ENCODE data around the gene VANGL2.

VANGL2 gene

GRCh38 chr1:160366731-160367515 is 33.4 kb upstream of the VANGL2 start, which contains the start of gene NHLH1:
TSS of gene NHLH1 (plus strand) at chr1:160367071. CDS start at chr1:160370732, 3,661 bp downstream.
- H3K9me3 ChIP-seq (ENCODE audit: severe bottlenecking), result no peaks in the 10 kb centered on the region
- TF ChIP-seq CTCF (IDR thresholded peaks at IDR 0.05; ENCODE audit: low read depth, low read length), result no peak
- peak; percentile 88 for DNase-seq
- H3K27ac ChIP-seq, result peak within 1 kb of the TSS; percentile 99
- peak within 1 kb of the TSS; percentile 66 for H3K4me3 ChIP-seq (ENCODE audit: low read depth, low read length)
- H3K36me3 ChIP-seq, result peaks cover 8% of the 10 kb centered on the region
- H3K27me3 ChIP-seq (ENCODE audit: insufficient read depth, low read depth, severe bottlenecking), result no peaks in the 10 kb centered on the region

DNA sequence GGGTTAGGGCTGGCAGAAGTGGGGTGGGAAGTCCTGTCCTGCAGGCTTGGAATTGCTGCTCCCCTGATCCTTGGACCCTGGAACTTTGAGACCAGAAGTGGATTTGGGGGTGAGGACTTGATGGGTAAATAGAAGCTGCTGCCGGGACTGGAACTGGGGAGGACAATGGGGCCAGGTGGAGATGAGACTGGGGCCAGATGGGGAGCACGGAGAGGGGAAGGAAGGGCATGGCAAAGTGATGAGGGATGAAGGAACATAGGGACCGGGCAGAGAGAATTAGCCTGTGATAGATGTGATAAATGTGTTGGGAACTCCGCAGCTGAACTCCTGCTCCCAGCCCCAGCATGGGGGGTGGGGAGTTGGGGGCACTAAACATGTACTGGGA is 32.9 kb upstream of the VANGL2 start:
- Histone ChIP-seq H3K36me3 (peaks cover 8% of the 10 kb centered on the region), H3K27ac (peak overlapping the region; percentile 71), H3K9me3 (ENCODE audit: severe bottlenecking) (no peaks in the 10 kb centered on the region), H3K27me3 (ENCODE audit: insufficient read depth, low read depth, severe bottlenecking) (no peaks in the 10 kb centered on the region), H3K4me3 (ENCODE audit: low read depth, low read length) (peak overlapping the region; percentile 66)
- TF ChIP-seq CTCF (IDR thresholded peaks at IDR 0.05; ENCODE audit: low read depth, low read length), result no peak
- no peak for DNase-seq

DNA sequence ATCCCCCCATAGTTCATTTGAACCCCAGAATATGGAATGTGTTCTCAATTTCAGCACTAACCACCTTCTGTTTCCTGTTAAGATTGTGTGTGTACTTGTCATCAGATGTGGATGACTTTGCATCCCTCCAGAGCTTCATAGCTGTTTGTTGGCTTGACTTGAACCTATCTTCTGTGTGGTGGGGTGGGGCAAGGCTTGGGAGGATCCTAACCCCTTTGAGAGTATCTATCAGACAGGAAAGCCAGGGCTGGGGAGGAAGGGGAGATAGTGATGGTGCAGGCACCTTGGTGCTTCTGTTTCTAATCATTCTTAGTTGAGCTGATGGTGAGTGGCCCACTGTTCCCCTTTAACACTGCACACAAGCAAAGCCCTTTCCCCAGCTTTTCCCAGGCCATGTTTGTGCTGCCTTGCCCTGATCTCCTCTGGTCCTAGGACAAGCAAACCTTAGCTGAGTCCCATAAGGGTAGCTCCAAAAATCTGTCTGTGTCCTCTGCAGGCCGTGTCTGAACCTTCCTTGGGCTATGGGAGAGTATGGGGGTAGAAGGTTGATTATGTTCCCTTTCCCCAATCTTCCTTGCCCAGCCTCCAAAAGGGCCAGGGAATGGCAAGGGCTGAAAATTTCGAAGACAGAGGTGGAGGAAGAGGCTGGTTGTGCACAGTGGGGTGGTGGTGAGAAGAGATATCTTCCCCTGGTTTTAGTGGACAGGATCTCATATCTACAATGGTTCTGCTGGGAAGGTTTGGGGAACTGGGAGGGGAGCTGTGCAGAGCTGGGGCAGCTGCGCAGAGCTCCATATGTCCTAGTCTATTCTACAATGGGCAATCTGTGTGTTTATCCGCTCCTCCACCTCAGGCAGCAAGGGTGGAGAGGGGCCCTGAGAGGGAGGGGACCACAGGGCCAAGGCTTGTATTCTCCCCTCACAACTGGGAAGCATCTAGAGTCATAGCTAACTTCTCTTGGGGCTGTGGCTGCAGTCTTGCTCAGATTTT is 32.1 kb upstream of the VANGL2 start:
- DNase-seq, result no peak
- Histone ChIP-seq H3K9me3 (ENCODE audit: severe bottlenecking) (no peaks in the 10 kb centered on the region), H3K4me3 (ENCODE audit: low read depth, low read length) (peak overlapping the region; percentile 66), H3K36me3 (peaks cover 8% of the 10 kb centered on the region), H3K27ac (peak overlapping the region; percentile 71), H3K27me3 (ENCODE audit: insufficient read depth, low read depth, severe bottlenecking) (no peaks in the 10 kb centered on the region)
- TF ChIP-seq CTCF (IDR thresholded peaks at IDR 0.05; ENCODE audit: low read depth, low read length), result no peak

- Histone ChIP-seq H3K9me3 (ENCODE audit: severe bottlenecking) (no peaks in the 10 kb centered on the region), H3K4me3 (ENCODE audit: low read depth, low read length) (no peak overlapping the region), H3K36me3 (peaks cover 8% of the 10 kb centered on the region), H3K27me3 (ENCODE audit: insufficient read depth, low read depth, severe bottlenecking) (no peaks in the 10 kb centered on the region), H3K27ac (no peak overlapping the region)
- DNase-seq, result no peak
- no peak for TF ChIP-seq CTCF (IDR thresholded peaks at IDR 0.05; ENCODE audit: low read depth, low read length)
Observed at GRCh38 chr1:160369087-160369486, 31.3 kb upstream of the VANGL2 start.

DNA sequence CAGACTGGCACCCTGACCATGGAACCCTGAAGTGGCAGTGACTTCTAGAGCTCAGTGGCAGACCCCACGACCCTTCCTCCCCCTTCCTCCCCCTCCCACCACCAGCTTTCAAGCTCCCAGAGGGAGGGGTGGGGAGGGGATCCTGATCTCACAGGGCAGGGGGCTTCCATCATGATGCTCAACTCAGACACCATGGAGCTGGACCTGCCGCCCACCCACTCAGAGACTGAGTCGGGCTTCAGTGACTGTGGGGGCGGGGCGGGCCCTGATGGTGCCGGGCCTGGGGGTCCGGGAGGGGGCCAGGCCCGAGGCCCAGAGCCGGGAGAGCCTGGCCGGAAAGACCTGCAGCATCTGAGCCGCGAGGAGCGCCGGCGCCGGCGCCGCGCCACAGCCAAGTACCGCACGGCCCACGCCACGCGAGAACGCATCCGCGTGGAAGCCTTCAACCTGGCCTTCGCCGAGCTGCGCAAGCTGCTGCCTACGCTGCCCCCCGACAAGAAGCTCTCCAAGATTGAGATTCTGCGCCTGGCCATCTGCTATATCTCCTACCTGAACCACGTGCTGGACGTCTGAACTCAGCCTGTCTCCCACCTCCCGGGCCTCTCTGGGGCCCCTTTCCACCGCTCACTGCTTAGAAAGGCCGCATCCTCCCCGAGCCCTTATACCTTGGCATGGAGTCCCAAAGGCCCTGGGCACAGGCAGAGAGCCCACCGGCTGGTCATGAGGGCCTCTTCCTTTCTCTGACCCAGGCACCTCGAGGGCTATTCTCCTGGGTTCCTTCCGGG is 29.6 kb upstream of the VANGL2 start:
- Histone ChIP-seq H3K4me3 (ENCODE audit: low read depth, low read length) (no peak overlapping the region), H3K9me3 (ENCODE audit: severe bottlenecking) (no peaks in the 10 kb centered on the region), H3K27ac (peak overlapping the region; percentile 65), H3K27me3 (ENCODE audit: insufficient read depth, low read depth, severe bottlenecking) (no peaks in the 10 kb centered on the region), H3K36me3 (peaks cover 8% of the 10 kb centered on the region)
- no peak for TF ChIP-seq CTCF (IDR thresholded peaks at IDR 0.05; ENCODE audit: low read depth, low read length)
- DNase-seq, result peak; percentile 65

Measured in WERI-Rb-1 (cell line).